ENCODE results near the gene CCDC63.

DNA sequence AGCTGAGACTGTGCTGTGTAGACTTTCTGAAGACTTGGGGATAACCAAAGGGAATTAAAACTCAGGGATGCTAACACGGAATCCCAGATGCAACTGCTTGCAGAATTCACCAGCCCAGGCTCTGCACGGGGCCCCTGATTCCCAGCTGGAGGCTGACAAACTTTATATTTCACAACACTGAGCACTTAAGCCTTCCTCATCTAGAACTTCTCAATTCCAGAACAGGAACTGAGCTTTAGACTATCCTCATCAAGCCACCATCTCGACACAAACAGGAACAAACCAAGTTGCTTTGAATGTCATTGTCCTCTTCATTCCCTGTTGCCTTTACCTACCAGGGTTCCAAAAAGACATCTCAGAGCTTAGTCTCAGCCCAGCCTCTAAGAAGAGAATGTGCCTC lies 22.2 kb downstream of the CCDC63 start:
- TF ChIP-seq, protein P1, sequence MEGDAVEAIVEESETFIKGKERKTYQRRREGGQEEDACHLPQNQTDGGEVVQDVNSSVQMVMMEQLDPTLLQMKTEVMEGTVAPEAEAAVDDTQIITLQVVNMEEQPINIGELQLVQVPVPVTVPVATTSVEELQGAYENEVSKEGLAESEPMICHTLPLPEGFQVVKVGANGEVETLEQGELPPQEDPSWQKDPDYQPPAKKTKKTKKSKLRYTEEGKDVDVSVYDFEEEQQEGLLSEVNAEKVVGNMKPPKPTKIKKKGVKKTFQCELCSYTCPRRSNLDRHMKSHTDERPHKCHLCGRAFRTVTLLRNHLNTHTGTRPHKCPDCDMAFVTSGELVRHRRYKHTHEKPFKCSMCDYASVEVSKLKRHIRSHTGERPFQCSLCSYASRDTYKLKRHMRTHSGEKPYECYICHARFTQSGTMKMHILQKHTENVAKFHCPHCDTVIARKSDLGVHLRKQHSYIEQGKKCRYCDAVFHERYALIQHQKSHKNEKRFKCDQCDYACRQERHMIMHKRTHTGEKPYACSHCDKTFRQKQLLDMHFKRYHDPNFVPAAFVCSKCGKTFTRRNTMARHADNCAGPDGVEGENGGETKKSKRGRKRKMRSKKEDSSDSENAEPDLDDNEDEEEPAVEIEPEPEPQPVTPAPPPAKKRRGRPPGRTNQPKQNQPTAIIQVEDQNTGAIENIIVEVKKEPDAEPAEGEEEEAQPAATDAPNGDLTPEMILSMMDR (conservative IDR thresholded peaks at IDR 0.05 in 1 of 2, IDR thresholded peaks at IDR 0.05 in 1 of 2; ENCODE audit: extremely low read depth in 1 of 2, insufficient read depth in 1 of 2, low read depth in 1 of 2, low read length in 2 of 2), result no peak
- TF ChIP-seq EZH2 (IDR thresholded peaks at IDR 0.05; ENCODE audit: borderline replicate concordance, low read length), result no peak
